HuH-7.5 (cell line): ENCODE data around the gene SERTAD2.

ENCODE experiments used
- DNase-seq: peaks from one replicate; pipeline ENCODE4 v3.0.0; 2011; ENCODE audit warnings: low spot score

SERTAD2 gene

DNA sequence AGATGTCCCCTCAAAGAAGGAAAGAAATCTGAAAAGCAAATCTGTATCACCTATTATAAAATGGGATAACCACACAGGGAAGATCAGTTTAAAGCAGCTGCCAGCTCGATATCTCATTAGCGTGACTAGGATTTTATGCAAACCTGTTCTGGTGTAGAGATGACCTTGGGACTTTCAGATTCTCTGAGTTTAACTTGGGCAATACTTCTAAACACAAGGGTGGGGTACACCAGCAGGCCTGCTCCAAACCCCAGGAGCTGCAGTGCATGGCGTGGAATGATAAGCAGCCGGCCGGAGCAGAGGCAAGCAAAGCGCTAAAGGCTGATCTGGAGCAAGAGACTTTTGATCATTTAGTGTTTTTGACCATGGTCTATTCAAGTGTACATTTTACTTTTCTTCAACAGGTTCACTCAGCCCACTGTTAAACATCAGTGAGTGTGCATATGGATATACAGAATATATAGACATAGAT lies 4.7 kb downstream of the SERTAD2 start:
- no peak for DNase-seq

DNA sequence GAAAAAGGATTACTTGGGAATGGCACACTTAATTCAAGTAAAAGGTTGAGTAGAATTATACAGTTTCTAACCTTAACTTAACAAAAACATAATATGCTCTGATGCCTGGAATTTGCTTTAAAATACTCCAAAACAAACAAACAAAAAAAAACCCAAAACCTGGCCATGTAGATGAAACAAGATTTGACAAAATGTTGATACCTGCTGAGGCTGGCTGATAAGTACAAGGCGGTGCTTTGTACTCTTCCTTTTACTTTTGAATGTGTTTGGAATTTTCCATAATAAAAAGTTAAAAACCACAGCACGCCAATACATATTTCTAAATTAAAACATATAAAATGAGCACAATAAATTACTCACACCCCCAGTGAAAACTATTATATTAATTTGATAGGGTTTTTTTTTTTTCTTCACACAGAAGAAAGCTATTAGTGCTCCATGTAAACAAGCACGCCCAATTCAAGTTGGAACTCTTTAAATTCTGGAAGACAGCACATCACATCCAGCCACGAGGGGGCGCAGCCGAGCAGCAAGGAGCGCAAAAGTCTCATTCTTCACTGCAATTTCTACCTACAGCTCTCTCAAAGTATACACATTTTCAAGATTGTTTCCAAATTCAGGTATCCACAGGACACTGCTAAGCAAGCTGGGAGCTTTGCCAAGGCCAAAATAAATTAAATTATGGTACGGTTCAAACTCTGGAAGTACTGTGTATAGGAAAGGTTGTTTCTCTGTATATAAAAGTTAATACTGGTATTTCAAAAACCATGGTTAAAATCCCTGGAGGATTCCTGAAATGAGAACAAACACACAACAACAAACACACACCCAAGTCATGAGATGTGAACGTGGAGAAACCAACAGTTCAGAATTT lies 7.5 kb downstream of the SERTAD2 start:
- DNase-seq: no peak

DNA sequence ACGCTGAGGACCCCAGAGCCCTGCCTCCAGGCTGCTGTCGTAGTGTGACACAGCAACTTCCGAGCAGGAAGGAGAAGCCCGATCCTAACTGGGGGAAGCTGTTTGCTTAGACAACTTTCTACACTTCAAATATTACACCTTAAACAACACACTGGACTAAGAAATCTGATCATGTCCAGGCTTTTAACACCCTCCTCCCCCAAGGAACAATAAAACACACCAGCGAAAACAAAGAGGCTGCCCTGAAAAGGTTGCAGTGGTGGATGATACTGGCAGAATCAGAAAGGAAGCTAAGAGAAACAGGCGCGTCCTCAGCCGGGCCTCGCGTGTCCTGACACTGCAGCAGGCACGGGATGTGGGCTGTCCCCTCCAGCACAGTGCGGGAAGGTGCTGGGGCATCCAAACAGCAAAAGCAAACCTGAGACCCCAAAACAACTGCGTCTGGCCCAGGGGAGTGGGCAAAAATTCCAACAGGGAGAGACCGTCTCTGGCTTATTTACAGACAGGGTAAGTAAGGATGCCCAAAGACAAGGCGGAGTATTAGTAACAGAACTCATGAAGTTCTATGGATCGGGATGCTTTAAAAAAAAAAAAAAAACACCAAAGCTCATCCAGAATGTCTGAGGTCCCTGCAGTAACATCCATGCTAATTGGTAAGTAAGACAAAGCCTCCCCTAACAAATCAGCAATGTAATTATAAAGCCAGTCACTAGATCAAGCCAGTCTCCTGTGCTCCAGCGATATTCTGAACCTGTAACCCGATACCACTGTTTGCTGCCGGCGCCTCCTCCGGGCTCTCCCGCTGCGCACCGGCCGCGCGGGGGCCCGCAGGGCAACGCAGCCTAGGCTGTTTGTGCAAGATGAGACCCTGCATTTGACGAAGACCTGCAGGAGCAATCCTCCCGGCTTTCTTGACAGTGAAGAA lies 9.0 kb downstream of the SERTAD2 start:
- DNase-seq: peak; percentile 69

DNA sequence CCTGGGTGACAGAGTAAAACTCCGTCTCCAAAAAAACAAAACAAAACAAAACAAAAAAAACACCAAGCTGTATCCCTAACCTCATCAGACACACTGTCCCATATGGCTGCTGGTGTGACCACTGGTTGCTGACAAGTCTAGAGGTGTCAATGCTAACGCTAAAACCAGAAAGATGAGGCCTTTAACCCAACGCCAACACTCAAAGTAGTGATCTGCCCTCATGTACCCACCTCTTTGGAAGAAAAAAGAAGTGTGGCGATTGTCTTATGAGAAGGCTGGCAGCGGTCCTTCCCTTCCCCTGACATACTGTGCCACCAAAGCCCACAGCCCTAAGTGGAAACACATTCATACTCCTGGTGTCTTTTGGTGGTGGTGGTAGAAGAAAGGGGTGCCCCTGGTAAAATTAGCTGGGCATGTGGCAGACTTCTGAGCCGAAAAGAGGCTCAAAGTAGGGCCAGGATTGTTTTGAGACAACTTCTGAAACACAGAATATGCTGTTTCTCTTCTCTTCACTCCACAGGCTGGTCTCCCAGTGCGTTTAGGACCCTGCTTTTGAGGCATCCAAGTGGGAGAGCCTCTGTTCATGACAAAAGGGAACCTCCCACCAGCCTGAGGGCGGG lies 9.8 kb downstream of the SERTAD2 start:
- DNase-seq: no peak

DNA sequence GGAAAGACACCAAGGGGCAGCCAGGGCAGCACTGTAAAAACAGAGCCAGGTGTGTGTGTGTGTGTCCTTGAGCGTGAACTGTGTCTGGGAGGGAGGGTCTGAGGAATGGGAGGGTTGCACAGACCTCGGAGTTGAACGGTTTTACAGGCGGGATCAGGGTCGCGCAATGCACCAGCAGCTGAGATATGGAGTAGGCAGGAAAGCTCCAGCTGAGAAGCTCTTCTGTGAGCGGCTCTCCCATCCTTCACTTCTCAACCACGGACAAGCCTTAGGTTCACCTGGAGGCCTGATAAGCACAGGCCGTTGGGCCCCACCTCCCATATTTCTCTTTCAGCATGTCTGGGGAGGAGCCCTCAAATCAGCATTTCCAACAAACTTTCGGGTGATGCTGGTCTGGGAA lies 12.1 kb downstream of the SERTAD2 start:
- no peak for DNase-seq

DNA sequence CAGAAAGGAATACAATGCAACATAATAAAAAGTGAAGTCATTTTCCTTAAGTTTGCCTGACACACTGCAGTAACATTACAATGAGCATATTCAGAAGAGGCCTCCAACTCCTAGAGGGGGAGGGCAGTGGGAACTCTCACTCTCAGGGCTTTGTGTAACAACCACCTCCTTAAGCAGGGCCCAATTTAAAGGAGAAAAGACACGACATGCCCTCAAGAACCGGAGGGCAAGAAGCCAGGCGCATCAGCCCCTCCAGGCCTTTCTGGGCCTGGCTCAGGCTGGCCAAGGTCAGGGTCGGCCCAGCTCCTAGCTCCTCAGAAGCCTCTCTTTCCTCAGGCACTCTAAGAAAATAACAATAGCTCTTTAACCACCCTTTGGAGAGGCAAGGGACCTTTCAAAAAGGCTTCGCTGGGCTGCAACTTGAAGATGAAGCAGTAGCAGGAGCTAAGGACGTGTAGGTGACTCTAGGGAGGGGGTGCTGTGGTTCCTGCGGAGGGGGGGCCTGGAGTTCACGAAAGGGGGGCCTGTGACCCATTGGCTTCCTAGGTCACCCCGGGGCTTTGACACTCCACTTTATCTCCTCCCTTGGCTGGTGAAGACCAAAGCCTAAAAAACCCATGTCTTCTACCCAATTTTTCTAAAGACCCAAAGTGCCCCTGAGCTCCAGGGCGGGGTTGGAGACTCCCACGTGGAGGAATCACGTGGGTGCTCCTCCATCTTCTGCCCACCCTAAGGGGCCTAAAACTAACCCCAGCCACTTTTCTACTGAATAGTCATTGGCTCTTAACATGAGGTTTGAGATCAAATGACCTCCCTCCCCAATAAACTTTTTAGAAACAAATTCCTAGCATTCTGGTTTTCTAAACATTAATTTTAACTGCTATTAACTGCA lies 13.3 kb downstream of the SERTAD2 start:
- DNase-seq: no peak

DNA sequence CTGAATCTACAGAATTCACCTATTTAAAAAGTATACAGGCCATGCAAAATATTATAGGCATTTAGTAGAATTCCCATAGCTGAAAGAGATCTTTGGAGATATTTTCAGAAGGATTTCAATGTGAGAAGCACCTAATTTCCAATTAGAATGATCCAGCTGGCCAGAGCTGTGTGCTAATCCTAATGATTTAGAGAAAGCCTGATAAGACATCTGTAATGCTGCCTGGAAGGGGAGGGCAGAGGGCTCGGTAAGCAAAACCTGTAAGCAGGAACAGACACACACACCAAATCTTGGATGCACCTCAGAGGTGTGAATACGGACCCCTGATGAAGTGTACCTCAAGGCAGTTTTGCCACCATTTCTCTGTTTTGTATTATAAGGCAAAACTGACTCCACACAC lies 14.0 kb downstream of the SERTAD2 start:
- no peak for DNase-seq

DNA sequence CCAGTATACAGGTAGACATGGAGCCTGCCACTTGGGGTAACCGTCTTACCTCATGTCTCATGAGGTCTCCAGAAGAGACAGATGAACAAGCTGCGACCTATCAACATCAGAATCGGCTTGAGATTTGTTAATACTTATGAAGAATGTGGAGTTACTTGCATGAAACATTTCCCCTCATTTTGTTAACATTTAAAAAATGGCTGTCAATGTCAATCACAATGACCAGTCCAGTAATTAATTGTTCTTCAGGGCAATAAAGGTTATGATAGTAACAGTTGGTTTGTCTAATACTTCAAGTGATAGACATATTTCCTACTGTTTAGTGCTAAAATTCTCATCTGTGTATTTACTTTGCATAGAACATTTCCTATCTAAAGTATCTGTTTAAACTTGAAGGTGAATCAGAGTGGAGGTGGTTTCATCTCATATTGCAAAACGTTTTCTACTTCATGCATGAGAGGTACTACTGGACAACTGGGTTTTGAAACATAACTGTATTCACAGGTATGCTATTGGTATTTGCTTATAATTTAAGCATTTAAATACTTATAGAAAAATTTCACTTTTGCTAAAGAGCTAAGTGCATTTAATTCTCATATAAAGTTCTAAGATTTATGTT lies 15.1 kb downstream of the SERTAD2 start:
- DNase-seq: no peak

DNA sequence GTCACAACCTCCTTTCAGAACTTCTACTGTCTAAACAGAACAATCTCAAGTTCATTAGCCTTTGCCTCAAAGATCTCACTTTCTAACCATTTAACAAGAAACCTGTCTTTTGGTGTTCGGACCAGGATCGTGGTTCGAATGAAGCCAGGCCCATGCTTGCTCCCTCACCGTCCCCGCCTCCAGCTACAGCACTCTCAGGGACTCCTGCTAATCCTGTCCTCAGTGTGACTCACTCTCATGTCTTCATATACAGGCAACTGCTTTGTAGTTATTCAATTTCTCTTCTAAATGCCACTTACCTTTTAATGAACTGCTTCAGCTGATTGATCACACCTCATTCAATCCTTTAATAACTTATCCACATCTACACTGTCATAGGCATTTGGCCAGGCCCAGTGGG lies 15.8 kb downstream of the SERTAD2 start:
- DNase-seq: no peak

DNA sequence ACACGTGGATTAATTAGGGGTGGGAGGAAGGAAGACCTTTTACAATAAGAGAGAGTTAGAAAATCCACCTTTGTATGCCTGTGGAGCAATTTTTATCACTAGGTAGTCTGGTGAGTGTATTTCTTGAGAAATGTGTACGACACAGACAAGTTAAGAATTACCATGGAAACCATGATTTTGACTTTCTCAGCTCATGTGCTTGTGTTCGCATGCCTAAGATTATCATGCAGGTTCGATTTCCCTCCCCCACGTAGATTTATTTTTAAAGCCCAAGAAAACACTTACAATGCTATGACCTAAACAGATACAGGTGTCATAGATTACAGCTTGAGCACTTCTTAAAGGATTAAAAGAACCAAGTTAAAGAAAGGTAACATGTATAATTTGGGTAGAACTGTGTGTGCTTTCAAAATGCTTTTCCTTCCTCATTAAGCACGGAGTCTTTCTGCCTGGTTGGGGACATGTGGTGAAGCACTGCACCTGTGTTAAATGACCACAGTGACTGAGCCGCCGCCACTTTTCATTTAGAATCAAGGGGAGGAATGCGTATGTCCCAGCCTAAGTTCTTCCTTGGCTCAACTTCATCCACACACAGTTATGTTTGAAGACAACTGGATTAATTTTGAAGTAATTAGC lies 16.6 kb downstream of the SERTAD2 start:
- DNase-seq: no peak

DNA sequence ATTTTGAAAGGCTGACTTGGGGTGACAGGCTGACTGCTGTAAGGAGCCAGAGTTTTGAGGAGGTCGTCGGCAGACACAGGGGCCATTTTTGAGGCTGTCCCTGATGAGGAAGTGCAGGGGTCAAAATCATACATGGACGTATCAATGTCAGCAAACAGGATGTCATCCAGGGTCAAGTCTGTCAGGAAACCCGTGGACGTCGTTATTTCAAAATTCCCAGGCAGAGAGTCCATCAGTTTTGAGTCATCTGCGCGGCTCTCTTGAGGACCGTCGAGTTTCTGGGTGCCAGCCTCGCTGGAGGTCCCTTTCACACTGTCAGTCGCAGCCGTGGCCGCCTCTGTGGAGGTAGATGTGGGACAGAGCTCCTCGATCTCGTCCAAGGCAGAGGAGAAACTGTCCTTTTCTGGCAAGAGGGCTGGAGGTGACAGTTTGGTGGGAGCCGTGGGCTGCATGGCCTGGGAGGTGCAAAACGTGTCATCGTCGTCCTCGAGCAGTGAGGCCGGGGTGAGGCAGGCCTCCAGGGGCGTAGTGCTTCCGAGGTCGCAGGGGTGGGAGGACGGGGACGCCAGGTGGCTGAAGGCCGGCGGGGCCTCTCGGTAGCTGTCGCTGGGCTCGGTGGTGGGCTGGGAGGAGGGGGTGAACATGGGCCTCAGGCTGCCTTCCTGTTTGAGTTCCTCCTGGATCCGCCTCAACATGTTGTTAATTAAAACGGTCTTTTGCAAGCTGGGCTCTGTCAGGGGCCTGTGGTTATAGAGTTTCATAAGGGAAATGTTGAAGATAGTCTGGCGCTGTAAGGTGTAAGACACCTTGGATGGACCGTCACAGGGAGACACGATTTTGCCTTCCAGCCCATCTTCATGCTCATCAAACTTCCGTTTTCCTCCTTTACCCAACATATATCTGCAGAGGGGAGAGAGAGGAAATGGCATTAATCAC lies 17.5 kb downstream of the SERTAD2 start:
- no peak for DNase-seq

DNA sequence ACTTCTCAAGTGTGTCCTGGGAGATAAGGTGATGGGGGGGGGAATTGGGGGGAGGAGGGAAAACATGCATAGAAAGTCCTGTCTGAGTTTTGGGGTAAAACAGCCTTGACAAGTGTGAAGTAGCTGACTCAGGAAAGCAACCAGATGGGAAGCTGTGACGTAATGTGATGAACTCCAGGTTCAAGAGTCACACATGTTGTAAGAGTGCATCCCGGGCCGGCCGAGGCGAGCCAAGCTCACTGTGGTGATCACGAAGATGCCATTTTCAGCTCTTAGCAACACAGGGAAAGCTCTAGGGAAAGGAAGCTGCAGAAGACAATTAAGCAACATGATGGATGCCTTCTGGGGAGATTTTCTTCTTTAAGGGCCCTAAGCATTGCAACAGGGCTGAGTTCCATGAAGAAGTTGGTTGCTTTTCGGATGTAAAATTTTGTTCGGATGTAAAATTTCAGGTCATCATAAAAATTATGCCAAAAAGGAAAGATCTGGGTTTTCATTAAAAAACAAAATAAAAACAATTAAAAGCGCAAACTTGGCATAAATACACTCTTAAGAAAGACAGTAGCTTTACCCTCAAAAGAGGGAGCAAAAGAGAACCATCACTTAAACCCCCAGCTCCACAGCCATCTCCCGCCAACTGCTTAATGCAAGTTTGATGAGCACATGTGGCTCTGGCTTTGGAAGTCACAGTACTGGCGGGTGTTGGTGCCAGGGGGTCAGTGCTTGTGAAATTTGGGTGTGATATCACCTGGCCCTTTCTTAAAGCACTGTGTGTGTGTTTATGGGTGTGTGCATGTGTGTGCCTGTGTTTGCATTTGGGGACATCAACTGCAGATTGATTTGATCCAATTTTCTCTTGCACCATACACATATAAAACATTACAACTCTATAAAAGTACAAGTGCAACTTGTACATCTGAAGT lies 19.1 kb downstream of the SERTAD2 start:
- no peak for DNase-seq

DNA sequence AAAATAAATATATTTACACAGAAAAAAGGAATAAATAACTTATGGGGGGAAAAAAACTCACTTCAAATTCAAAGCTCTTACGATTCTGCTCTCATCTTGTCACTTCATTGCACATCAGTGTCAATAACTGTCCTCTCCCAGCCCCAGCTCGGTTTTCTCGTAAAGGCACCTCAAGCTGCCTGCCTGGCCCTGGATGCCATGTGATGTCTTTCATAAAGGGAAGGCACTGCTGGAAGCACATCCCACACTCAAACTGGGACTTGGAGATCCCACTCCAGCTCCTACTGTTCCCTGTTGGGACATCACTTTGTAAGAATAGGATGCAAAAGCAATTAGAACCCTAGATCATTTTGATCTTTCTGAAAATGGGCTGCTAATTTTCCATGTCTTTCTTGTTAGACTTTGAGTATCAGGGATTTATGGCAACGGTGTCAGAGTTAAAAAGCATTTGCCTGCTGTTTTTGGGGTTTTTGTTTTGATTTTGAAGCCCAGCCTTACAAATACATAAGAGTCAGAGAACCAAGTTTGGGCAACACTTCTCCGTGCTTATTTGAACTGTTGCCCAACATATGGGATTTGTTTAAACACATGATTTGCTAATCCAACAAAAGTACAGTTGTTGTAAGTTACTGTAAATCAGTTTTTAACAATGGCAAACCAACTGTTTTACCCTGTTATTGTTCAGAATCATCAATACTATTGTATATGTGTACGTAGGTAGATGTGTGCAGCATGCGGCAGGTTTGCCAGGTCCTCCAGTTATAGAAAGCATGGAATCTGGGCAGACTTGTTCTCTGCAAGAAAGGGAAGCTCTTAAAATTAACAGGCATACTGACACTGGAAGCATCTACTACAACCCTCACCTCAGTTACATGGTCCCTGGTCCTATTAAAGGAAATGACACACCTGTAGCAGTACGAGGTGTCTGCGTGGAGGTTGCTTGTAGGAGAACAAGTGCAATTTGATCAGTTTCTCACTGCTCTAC lies 20.6 kb downstream of the SERTAD2 start:
- no peak for DNase-seq

DNA sequence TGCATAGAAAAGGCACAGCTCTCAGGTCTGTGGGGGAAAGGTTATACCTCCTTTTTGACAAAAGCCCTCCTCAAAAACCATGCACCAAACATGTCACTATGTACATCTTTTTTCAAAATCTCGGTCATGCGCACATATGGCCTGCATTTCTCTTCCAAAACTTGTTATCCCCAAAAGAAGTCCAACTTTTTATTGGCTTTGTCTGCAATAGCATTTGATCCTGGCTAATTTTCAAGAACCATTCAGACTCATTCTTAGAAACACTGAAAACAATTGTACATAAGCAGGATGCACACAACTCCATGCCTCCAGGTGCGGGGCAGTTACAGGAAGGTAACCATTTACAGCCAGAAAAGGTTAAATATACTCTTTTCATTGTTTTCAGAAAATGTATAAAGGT lies 21.9 kb downstream of the SERTAD2 start:
- no peak for DNase-seq

DNA sequence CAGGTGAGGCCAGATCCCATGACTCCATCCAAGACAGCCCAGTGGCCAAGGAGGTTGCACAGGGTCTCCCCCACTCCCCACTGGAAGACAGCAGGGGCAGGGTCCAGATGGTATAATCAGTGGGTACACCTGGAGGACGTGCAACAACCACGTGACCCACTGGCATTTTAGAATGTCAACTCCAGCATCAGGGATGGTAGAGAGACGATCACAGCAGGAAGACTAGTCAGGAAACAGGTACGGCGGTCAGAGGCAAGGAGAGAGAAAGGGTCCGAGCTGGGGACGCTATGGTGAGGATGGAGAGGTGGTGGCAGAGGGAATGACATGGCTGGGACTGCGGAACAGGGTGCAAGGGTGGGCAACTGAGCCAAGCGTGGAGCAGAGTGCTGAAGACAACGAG lies 23.0 kb downstream of the SERTAD2 start:
- no peak for DNase-seq

DNA sequence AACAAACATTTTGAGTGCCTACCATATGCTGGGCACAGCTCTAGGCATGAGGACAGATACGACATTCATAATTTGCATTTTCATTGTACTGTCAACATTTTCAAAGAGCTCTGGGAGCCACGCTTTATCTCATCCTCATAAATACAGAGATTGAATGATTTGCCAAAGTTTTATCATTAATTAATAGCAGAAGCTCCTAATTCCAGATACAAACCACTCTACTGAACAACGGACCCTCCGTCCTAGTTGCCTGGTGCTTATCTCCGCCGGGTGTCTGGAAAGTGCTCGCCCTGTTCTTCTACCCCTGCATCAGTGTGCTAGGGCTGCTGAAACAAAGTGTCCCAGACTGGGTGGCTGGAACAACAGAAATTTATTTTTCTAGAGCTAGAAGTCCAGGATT lies 23.8 kb downstream of the SERTAD2 start:
- no peak for DNase-seq

DNA sequence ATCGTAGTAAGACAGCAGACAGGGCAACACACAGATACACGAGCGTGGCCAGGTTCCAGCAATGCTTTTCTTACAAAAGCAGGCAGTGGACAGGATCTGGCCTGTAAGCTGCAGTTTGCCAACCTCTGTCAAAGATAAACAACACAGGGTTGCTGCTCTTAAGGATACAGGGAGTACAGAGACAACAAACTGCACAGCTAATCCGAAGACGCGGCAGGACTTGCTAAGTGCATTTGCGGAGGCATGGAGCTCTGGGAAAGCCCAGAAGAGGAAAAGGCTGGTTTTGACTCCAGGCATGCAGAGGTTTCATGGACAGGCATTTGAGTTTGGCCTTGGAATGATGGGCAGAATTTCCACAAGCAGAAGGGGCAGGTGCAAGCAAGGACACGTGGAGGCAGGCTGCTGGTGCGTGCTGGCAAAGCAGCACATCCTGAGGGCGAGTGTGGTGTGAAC lies 24.4 kb downstream of the SERTAD2 start:
- no peak for DNase-seq
